NCI-H774 (cell line): ENCODE measurements around the gene KDSR.

Source experiments
- DNase-seq: peaks from one replicate; lab custom pipeline; 2025; lab: John Stamatoyannopoulos, UW

Gene KDSR

GRCh38 chr18:63320123-63320974 is 46.7 kb downstream of the KDSR start:
- peak; percentile 73 for DNase-seq

DNA sequence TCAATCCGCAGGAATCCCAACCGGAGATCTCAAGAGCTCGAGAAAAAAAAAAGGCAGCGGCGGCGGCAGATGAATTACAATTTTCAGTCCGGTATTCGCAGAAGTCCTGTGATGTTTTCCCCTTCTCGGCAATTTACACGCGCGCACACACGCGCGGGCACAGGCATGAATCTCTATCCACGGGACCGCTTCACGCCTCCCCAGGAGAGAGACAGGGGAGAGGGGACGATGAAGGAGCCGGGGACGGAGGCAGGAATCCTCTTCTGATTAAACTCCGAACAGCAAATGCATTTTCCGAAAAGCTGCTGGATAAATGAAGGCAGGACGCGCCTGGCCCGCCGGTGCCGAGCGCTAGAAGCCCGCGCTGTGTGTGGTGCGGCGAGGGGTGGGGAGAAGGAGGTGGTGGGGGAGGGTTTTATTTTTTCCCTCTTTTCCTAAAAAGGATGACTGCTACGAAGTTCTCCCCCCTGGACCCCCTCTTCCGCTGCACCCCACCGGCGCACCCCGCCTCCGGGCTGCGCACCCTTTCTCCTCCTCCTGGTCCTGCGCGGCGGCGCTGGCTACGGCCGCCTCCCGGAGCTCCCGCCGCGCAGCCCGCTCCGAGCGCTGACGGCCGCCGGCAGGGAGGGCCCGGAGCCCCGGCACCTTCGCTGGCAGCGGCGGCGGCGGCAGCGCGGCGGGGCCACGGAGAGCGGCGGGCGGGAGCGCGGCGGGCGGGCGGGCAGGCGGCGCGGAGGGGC is 47.5 kb downstream of the KDSR start, which contains the start of gene BCL2:
BCL2 (minus strand) TSS at position 387 of the 740 bp plus-strand sequence.
- peak; percentile 56 for DNase-seq

DNA sequence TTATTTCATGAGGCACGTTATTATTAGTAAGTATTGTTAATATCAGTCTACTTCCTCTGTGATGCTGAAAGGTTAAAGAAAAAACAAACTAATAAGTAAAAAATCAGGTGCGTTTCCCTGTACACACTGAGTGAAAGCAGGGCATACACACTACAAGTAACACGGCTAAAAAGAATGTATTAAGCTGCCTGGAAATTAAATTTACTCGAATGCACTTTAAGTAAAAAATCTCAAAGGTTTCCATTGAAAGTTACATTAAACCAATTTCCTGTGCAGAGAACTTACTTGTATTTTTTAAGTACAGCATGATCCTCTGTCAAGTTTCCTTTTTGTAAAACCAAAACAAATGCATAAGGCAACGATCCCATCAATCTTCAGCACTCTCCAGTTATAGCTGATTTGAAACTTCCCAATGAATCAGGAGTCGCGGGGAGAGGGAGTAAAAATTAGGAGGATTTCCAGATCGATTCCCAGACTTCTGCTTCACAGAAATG is 48.1 kb downstream of the KDSR start:
- no peak for DNase-seq

DNA sequence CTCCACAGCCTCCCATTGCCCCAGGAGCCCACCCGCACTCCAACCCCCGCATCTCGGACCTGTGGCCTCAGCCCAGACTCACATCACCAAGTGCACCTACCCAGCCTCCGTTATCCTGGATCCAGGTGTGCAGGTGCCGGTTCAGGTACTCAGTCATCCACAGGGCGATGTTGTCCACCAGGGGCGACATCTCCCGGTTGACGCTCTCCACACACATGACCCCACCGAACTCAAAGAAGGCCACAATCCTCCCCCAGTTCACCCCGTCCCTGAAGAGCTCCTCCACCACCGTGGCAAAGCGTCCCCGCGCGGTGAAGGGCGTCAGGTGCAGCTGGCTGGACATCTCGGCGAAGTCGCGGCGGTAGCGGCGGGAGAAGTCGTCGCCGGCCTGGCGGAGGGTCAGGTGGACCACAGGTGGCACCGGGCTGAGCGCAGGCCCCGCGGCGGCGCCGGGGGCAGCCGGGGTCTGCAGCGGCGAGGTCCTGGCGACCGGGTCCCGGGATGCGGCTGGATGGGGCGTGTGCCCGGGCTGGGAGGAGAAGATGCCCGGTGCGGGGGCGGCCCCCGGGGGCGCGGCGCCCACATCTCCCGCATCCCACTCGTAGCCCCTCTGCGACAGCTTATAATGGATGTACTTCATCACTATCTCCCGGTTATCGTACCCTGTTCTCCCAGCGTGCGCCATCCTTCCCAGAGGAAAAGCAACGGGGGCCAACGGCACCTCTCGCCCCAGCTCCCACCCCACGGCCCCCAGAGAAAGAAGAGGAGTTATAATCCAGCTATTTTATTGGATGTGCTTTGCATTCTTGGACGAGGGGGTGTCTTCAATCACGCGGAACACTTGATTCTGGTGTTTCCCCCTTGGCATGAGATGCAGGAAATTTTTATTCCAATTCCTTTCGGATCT is 48.8 kb downstream of the KDSR start:
- DNase-seq = peak; percentile 75

- DNase-seq = no peak
Observed at GRCh38 chr18:63317556-63317946, 49.5 kb downstream of the KDSR start.

GRCh38 chr18:63316612-63317555 is 50.1 kb downstream of the KDSR start:
- DNase-seq = no peak

DNA sequence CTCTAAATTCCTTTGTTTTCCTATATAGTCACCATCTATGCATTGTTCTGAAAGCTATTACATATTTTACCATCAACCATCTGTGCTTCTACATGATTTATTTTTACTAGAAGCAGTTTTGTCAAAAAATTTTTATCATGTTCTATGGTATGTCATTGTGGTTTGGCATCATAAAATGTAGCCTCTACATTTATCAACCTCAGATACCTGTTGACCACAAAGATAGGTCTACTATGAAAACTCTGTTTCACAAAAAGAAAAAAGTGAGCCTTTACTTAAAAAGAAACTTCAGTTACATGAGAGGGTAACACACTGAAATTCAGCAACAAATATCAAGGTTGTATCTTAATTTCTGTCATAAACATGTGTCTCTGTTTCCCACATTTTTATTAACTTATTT is 51.1 kb downstream of the KDSR start:
- no peak for DNase-seq

- DNase-seq = no peak
Observed at GRCh38 chr18:63315131-63315662, 51.8 kb downstream of the KDSR start.

DNA sequence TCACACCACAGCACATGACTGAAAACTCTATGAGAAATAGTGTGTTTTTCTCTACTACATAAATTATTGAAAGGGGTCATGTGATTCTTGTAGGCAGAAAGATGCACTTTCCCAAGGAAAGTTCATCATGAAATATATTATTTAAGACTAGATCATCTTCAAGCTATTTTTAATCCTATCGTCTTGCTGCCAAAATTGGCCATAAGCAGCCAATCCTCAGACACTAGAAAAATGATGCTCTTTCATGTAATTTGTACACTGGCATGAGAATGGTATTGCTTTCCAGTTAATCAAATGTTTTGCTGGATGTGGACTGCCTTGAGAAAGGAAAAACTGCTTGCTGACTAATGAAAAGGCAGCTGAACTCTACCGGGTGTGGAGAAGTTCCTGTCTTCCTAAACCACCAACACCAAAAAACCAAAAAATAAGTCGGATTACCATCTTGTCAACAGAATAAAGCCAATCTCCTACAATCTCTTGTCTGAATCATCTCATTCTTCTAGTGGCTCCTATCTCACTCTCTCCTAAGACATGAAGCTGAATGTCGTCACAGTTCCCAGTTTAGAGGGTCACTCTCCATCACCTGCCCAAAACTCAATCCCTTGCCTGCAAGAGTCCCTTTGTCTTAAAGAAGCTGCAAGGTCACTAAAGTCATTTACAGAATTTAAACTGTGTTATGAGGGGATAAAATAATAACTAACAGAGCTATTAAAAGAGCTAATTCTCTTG is 52.8 kb downstream of the KDSR start:
- no peak for DNase-seq

- DNase-seq = no peak
Observed at GRCh38 chr18:63313396-63313917, 53.5 kb downstream of the KDSR start.

- DNase-seq = no peak
Observed at GRCh38 chr18:63312737-63313395, 54.1 kb downstream of the KDSR start.

DNA sequence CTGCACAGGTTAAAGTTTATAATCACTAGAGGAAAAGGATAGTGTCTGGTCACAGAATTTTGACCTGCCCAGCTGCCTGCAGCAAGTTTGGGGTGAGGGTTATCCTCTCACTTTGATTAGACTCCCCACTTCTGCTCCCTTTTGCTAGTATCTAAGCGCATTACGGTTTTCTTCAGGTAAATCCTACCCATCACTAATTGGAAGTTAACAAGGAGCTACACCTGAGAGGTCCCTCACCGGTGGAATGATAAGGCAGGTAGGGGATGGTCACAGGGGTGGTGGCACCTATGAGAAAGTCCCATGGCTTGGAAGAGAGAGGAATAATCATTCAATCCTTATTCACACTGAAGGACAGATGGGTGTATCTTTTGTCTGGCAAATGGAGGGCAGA is 55.0 kb downstream of the KDSR start:
- no peak for DNase-seq

- DNase-seq = no peak
Observed at GRCh38 chr18:63311118-63312018, 55.6 kb downstream of the KDSR start.

DNA sequence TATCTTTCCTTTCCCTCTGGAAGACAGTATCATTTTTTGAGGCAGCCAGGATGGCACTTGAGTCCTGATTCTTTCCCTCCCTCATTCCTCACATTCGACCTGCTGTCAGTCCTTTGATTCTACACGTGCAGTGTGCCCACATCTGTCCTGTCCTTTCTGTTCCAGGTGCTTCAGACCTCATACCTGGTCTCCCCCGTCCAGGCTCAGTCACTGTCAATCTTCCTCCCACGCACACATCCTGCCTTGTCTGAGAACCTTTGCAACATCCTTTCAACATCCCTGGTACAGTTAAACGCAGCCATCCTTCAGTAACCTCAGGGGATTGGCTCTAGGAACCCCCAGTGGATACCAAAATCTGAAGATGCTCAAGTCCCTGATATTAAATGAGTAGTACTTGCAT is 57.6 kb downstream of the KDSR start:
- no peak for DNase-seq

GRCh38 chr18:63307551-63308200 is 59.3 kb downstream of the KDSR start:
- DNase-seq = no peak

DNA sequence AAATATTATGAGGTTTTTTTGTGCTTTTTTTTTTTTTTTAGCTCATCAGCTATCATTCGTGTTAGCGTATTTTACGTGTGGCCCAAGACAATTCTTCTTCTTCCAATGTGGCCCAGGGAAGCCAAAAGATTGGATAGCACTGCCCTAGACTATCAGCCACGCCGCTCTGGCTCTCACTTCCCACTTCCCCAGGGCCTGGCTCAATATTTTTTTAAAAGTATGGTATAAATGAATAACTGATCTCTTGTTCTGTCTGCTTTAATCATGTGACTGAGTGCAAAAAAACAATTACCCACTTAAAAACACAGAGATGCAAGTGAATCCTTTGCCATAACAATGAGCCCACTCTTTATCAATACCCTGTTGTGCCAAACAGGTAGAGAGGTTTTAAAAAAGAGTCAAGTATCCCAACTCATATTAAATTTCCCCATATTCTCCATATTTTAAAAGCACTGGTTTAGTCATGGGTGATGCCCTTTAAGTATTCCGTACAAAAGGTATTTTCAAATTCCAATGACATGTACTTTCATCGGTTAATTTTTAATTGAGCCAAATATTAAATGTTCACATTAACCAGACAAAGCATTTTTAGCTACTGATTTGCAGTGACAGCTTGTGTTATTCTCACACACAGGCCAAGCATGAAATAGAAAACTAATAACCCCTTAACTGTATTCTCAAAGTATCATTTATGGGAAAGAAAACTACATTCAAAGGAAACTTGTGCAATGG is 60.0 kb downstream of the KDSR start:
- no peak for DNase-seq

GRCh38 chr18:63306249-63306648 is 60.8 kb downstream of the KDSR start:
- DNase-seq = no peak
